Fibroblast of lung (primary cell): ENCODE data around the gene CCNI. TPM values are rescaled to one million over a fixed set of nuclear protein-coding genes. Genes with fewer than 3 reads are reported as not detected.

Source experiments
- DNase-seq, 2 donors: peaks; one replicate each; pipeline versions ENCODE4 v3.0.0 to v3.0.0-alpha.2; 2010; ENCODE audit warnings: low read depth in 2 of 2
- H2AFZ ChIP-seq: 2 replicates; pipeline ENCODE4 v1.5.1; 2012; ENCODE audit warnings: low read length, control low read depth, inconsistent platforms
- H3K27ac ChIP-seq: 2 replicates; pipeline ENCODE4 v1.5.1; 2011; ENCODE audit warnings: low read length, control low read depth; ENCODE audit not compliant: insufficient read depth
- H3K27me3 ChIP-seq: 2 replicates; pipeline ENCODE4 v1.5.1; 2011; ENCODE audit warnings: mild to moderate bottlenecking, low read length; ENCODE audit not compliant: control insufficient read depth, insufficient read depth
- H3K36me3 ChIP-seq: 2 replicates; pipeline ENCODE4 v1.5.1; 2011; ENCODE audit warnings: low read length; ENCODE audit not compliant: control insufficient read depth, insufficient read depth
- H3K4me1 ChIP-seq: 2 replicates; pipeline ENCODE4 v1.5.1; 2011; ENCODE audit warnings: low read length; ENCODE audit not compliant: control insufficient read depth, insufficient read depth; ENCODE audit errors: extremely low read depth
- H3K4me2 ChIP-seq: 2 replicates; pipeline ENCODE4 v1.5.1; 2011; ENCODE audit warnings: low read length, control low read depth; ENCODE audit not compliant: insufficient read depth; ENCODE audit errors: extremely low read depth
- H3K4me3 ChIP-seq, 4 experiments: fragments of 200-600 bp in 1 of 4; sonication (generic) in 1 of 4; replicated peaks in 1 of 4; 2 replicates each; pipeline ENCODE4 v1.5.1; 2011 to 2016; ENCODE audit warnings: low read length in 4 of 4, low read depth in 3 of 4, mild to moderate bottlenecking in 3 of 4, control low read depth in 2 of 4, inconsistent platforms in 1 of 4, mixed read lengths in 1 of 4; ENCODE audit not compliant: insufficient read depth in 1 of 4; ENCODE audit errors: control extremely low read depth in 1 of 4
- H3K79me2 ChIP-seq: 2 replicates; pipeline ENCODE4 v1.5.1; 2012; ENCODE audit warnings: mild to moderate bottlenecking, low read length, inconsistent platforms; ENCODE audit not compliant: control insufficient read depth, insufficient read depth
- H3K9ac ChIP-seq: 2 replicates; pipeline ENCODE4 v1.5.1; 2011; ENCODE audit warnings: mild to moderate bottlenecking, low read length, control low read depth; ENCODE audit not compliant: insufficient read depth
- H3K9me3 ChIP-seq: 2 replicates; pipeline ENCODE4 v1.5.1; 2012; ENCODE audit warnings: low read depth, low read length; ENCODE audit not compliant: control insufficient read depth, insufficient read depth
- H4K20me1 ChIP-seq: 2 replicates; pipeline ENCODE4 v1.5.1; 2011; ENCODE audit warnings: low read length; ENCODE audit not compliant: control insufficient read depth, insufficient read depth; ENCODE audit errors: extremely low read depth
- CTCF ChIP-seq, 2 donors: IDR thresholded peaks in 1 of 2; conservative IDR thresholded peaks in 1 of 2; 1 replicate in 1 of 2; 2 replicates in 1 of 2; pipeline ENCODE4 v1.5.1; 2011 to 2012; ENCODE audit warnings: low read length in 2 of 2, control low read depth in 1 of 2, inconsistent platforms in 1 of 2, low read depth in 1 of 2, mild to moderate bottlenecking in 1 of 2
- EZH2 ChIP-seq: IDR thresholded peaks from 2 replicates; pipeline ENCODE4 v1.5.1; 2012; ENCODE audit warnings: low read length, control low read depth, mild to moderate bottlenecking; ENCODE audit errors: missing control alignments
- polyA plus RNA-seq, 2 donors: library from polyadenylated mRNA; depleted of rRNA in 1 of 2; stranded (reverse) in 1 of 2; unstranded in 1 of 2; fragments of >200 nt; gene quantifications; 2 replicates each; pipeline ENCODE4 v1.2.1, GENCODE V29; 2011 to 2012; ENCODE audit warnings: missing spikeins in 1 of 2
- total RNA-seq: library from RNA; depleted of rRNA; stranded (reverse); fragments of >200 nt; gene quantifications from 2 replicates; pipeline ENCODE4 v1.2.1, GENCODE V29; 2014

Gene CCNI
- total and polyA plus RNA-seq, 2 donors (not counting 1 experiment from before 2014, with no cell fraction given) = 151 to 216 TPM

GRCh38 chr4:77023920-77024319, 51.9 kb downstream of the CCNI start:
- Histone ChIP-seq H2AFZ (no peak overlapping the region), H3K4me1 (peaks cover 11% of the 10 kb centered on the region), H3K27ac (peak overlapping the region; percentile 22), H3K4me3 (no peak overlapping the region), H3K9me3 (no peaks in the 10 kb centered on the region), H3K36me3 (peaks cover 47% of the 10 kb centered on the region), H3K4me2 (no peak overlapping the region), H3K9ac (no peak overlapping the region), H3K79me2 (peaks cover 2% of the 10 kb centered on the region), H4K20me1 (no peaks in the 10 kb centered on the region), H3K27me3 (no peaks in the 10 kb centered on the region)
- no peak for TF ChIP-seq EZH2
- TF ChIP-seq CTCF (conservative IDR thresholded peaks at IDR 0.05 in 1 of 2, IDR thresholded peaks at IDR 0.05 in 1 of 2; ENCODE audit: low read depth in 1 of 2, low read length in 2 of 2) = no peak
- peak in 1 of 2 donors; percentile 58 for DNase-seq

GRCh38 chr4:77022560-77023179, 53.1 kb downstream of the CCNI start:
- Histone ChIP-seq H3K4me2 (no peak overlapping the region), H3K79me2 (peaks cover 2% of the 10 kb centered on the region), H3K9me3 (no peaks in the 10 kb centered on the region), H3K27me3 (no peaks in the 10 kb centered on the region), H4K20me1 (no peaks in the 10 kb centered on the region), H3K4me1 (peaks cover 11% of the 10 kb centered on the region), H2AFZ (no peak overlapping the region), H3K4me3 (no peak overlapping the region), H3K36me3 (peaks cover 38% of the 10 kb centered on the region), H3K9ac (no peak overlapping the region), H3K27ac (peak overlapping the region; percentile 60)
- TF ChIP-seq CTCF (conservative IDR thresholded peaks at IDR 0.05 in 1 of 2, IDR thresholded peaks at IDR 0.05 in 1 of 2; ENCODE audit: low read depth in 1 of 2, low read length in 2 of 2) (no peak), EZH2 (no peak)
- peak in 1 of 2 donors; percentile 89 for DNase-seq

- H3K4me1 ChIP-seq = peaks cover 11% of the 10 kb centered on the region
- no peak overlapping the region for H3K4me3 ChIP-seq
- H4K20me1 ChIP-seq = no peaks in the 10 kb centered on the region
- no peaks in the 10 kb centered on the region for H3K9me3 ChIP-seq
- H2AFZ ChIP-seq = no peak overlapping the region
- peak overlapping the region; percentile 60 for H3K27ac ChIP-seq
- DNase-seq = peak; percentile 86 to 95
- H3K36me3 ChIP-seq = peaks cover 36% of the 10 kb centered on the region
- H3K9ac ChIP-seq = no peak overlapping the region
- H3K27me3 ChIP-seq = no peaks in the 10 kb centered on the region
- no peaks in the 10 kb centered on the region for H3K79me2 ChIP-seq
- H3K4me2 ChIP-seq = no peak overlapping the region
- TF ChIP-seq EZH2 = no peak
Observed at GRCh38 chr4:77021614-77022089, 54.1 kb downstream of the CCNI start.
